GM12878 (cell line): ENCODE data around the gene ETV6. TPM values are rescaled to one million over a fixed set of nuclear protein-coding genes. Genes with fewer than 3 reads are reported as not detected.

Experiments used
- ATAC-seq: fragments of 200-7000 bp; cut with Tn5 transposase; 3 replicates; pipeline ENCODE4 v1.9.1; 2020; ENCODE audit warnings: mild to moderate bottlenecking, moderate library complexity
- BruUV-seq: library from RNA; stranded (reverse); fragments of 400-500 nt; replicated peaks from 2 replicates; lab custom pipeline; 2021; lab: Mats Ljungman, UMichigan
- CTCF ChIA-PET: fragments of 300-600 bp; sonication (Branson Sonifier 250); formaldehyde crosslinking; extraction: SDS; loops from one replicate; lab custom pipeline; 2021; ENCODE audit warnings: inconsistent platforms; lab: Yijun Ruan, JAX
- POLR2A ChIA-PET: fragments of 350-600 bp; formaldehyde crosslinking; extraction: SDS; loops from one replicate; lab custom pipeline; 2021; ENCODE audit warnings: inconsistent platforms; lab: Charles Lee
- RAD21 ChIA-PET: fragments of 300-600 bp; sonication (Branson Sonifier 250); formaldehyde crosslinking; loops from one replicate; lab custom pipeline; 2023; ENCODE audit warnings: antibody characterized with exemption; ENCODE audit not compliant: unreplicated experiment; lab: Charles Lee
- SMC1A ChIA-PET: fragments of 300-600 bp; sonication (Branson Sonifier 250); formaldehyde crosslinking; loops from one replicate; lab custom pipeline; 2023; ENCODE audit not compliant: unreplicated experiment, uncharacterized antibody; lab: Charles Lee
- DNase-seq: peaks from one replicate; pipeline ENCODE4 v3.0.0-alpha.2; 2011; ENCODE audit warnings: low read depth, low spot score
- FAIRE-seq: peaks from 3 replicates; lab custom pipeline; 2011; peaks lifted over from hg19 to GRCh38; lab: Jason Lieb, UNC
- H2AFZ ChIP-seq: 2 replicates; pipeline ENCODE4 v1.6.0; 2011; ENCODE audit warnings: low read depth, low read length, control low read depth; ENCODE audit not compliant: control insufficient read depth
- H3K27ac ChIP-seq: 2 replicates; pipeline ENCODE4 v1.5.1; 2011; ENCODE audit warnings: control low read depth; ENCODE audit not compliant: control insufficient read depth, insufficient read depth
- H3K27me3 ChIP-seq, 2 experiments: replicated peaks in 1 of 2; 2 replicates each; pipeline versions ENCODE4 v1.6.0 to v1.6.1; 2011; ENCODE audit warnings: low read length in 1 of 2; ENCODE audit not compliant: control insufficient read depth in 2 of 2, insufficient read depth in 2 of 2
- H3K36me3 ChIP-seq, 2 experiments: 2 replicates each; pipeline ENCODE4 v1.5.1; 2011; ENCODE audit warnings: low read length in 1 of 2; ENCODE audit not compliant: control insufficient read depth in 2 of 2, insufficient read depth in 2 of 2
- H3K4me1 ChIP-seq: 2 replicates; pipeline ENCODE4 v1.6.1; 2011; ENCODE audit warnings: mild to moderate bottlenecking, low read length, moderate library complexity, mixed read lengths; ENCODE audit not compliant: control insufficient read depth, insufficient read depth
- H3K4me2 ChIP-seq: 2 replicates; pipeline ENCODE4 v1.6.0; 2011; ENCODE audit warnings: control low read depth; ENCODE audit not compliant: control insufficient read depth, insufficient read depth
- H3K4me3 ChIP-seq: fragments of 200-600 bp; sonication (generic); 2 replicates; pipeline ENCODE4 v1.5.1; 2016
- H3K79me2 ChIP-seq: 2 replicates; pipeline ENCODE4 v1.6.0; 2011; ENCODE audit warnings: low read length; ENCODE audit not compliant: control insufficient read depth, insufficient read depth
- H3K9ac ChIP-seq: 2 replicates; pipeline ENCODE4 v1.8.0; 2011; ENCODE audit warnings: low read length, control low read depth, mixed read lengths; ENCODE audit not compliant: control insufficient read depth, insufficient read depth
- H3K9me3 ChIP-seq: replicated peaks from 3 replicates; pipeline ENCODE4 v1.5.1; 2011; ENCODE audit warnings: mild to moderate bottlenecking, low read length; ENCODE audit not compliant: control insufficient read depth, insufficient read depth
- H4K20me1 ChIP-seq: 2 replicates; pipeline ENCODE4 v1.6.0; 2011; ENCODE audit not compliant: control insufficient read depth, insufficient read depth
- ESRRA ChIP-seq: IDR thresholded peaks from 2 replicates; pipeline ENCODE4 v1.6.1; 2012; ENCODE audit warnings: mild to moderate bottlenecking, low read length, improper control_type of control experiment
- MTA3 ChIP-seq: IDR thresholded peaks from 2 replicates; pipeline ENCODE4 v1.6.1; 2012; ENCODE audit warnings: low read length, inconsistent platforms, borderline replicate concordance
- PAX5 ChIP-seq: IDR thresholded peaks from 2 replicates; pipeline ENCODE4 v1.6.1; 2011; ENCODE audit warnings: low read depth, low read length, borderline replicate concordance
- RFX5 ChIP-seq: IDR thresholded peaks from 2 replicates; pipeline ENCODE4 v1.6.1; 2011; ENCODE audit warnings: low read depth, low read length, improper control_type of control experiment
- SMAD5 ChIP-seq: IDR thresholded peaks from 2 replicates; pipeline ENCODE4 v1.6.1; 2016; ENCODE audit warnings: antibody characterized with exemption, low read depth
- SMC3 ChIP-seq: IDR thresholded peaks from 2 replicates; pipeline ENCODE4 v1.6.1; 2011; ENCODE audit warnings: low read length, improper control_type of control experiment, borderline replicate concordance
- SRF ChIP-seq, 2 experiments: IDR thresholded peaks; 2 replicates each; pipeline ENCODE4 v1.6.1; 2011; ENCODE audit warnings: low read depth in 2 of 2, low read length in 2 of 2, mild to moderate bottlenecking in 1 of 2, moderate library complexity in 1 of 2
- SUZ12 ChIP-seq: fragments of 200-600 bp; sonication (generic); IDR thresholded peaks from one replicate; pipeline ENCODE4 v1.6.1; 2018; ENCODE audit warnings: antibody characterized with exemption, mild to moderate bottlenecking; ENCODE audit not compliant: unreplicated experiment
- TARDBP ChIP-seq: IDR thresholded peaks from 2 replicates; pipeline ENCODE4 v1.6.1; 2016; ENCODE audit warnings: borderline replicate concordance
- ZZZ3 ChIP-seq: IDR thresholded peaks from 2 replicates; pipeline ENCODE4 v1.6.1; 2011; ENCODE audit warnings: low read depth; ENCODE audit not compliant: control insufficient read depth, insufficient read length
- WGBS: methylation state at CpG from one replicate; pipeline ENCODE4 v1.1.6; 2016; ENCODE audit warnings: low lambda C conversion rate; ENCODE audit not compliant: insufficient replicate concordance, insufficient coverage; ENCODE audit errors: missing lambda C conversion rate; 5-methylcytosine and 5-hydroxymethylcytosine counted together
- in situ Hi-C: fragments of 300-500 bp; cut with MboI; formaldehyde crosslinking; loops from 9 replicates; pipeline ENCODE4 v1.14.3; 2018; ENCODE audit warnings: mixed read lengths
- intact Hi-C: fragments of 100-400 bp; cut with micrococcal nuclease; formaldehyde crosslinking; loops from one replicate; pipeline ENCODE4 v1.14.2; 2022; ENCODE audit not compliant: unreplicated experiment
- polyA plus RNA-seq, 11 experiments: library from polyadenylated mRNA; depleted of rRNA in 4 of 11; unstranded in 6 of 11; stranded (reverse) in 5 of 11; fragments of >200 nt; fragmentation: Nextera tagmentation in 4 of 11; fragmentation: Illumina TruSeq in 1 of 11; extraction: Ambion mirVana in 4 of 11; extraction: Trizol in 1 of 11; gene quantifications; 1 replicate in 1 of 11; 2 replicates in 10 of 11; pipeline versions ENCODE4 v1.2.1 to v1.2.3, GENCODE V29; 2011 to 2016; ENCODE audit warnings: inconsistent platforms in 2 of 11, missing spikeins in 2 of 11, low read depth in 1 of 11
- total RNA-seq, 4 experiments: library from RNA; depleted of rRNA in 3 of 4; stranded (reverse); fragments of >200 nt in 3 of 4; fragmentation: Illumina TruSeq in 1 of 4; extraction: Trizol in 1 of 4; gene quantifications; 2 replicates each; pipeline versions ENCODE4 v1.2.1 to v1.2.3, GENCODE V29; 2013 to 2021
- TF ChIP-seq, protein P1 (sequence below): fragments of 450-650 bp; IDR thresholded peaks from 2 replicates; pipeline ENCODE4 v1.6.1; 2018; ENCODE audit warnings: borderline replicate concordance, mild to moderate bottlenecking; ENCODE audit not compliant: partially characterized antibody
- TF ChIP-seq, protein P2 (sequence below): IDR thresholded peaks from 2 replicates; pipeline ENCODE4 v1.6.1; 2012; ENCODE audit warnings: improper control_type of control experiment, low read depth, low read length; ENCODE audit not compliant: insufficient replicate concordance
- TF ChIP-seq, protein P3 (sequence below): IDR thresholded peaks from 2 replicates; pipeline ENCODE4 v1.6.1; 2012; ENCODE audit warnings: low read depth, low read length, improper control_type of control experiment
- TF ChIP-seq, protein P4 (sequence below): IDR thresholded peaks from 2 replicates; pipeline ENCODE4 v1.6.1; 2012; ENCODE audit warnings: low read depth, low read length, improper control_type of control experiment

The ETV6 gene
- total and polyA plus RNA-seq, 10 of the 15 experiments (the other 5 are each of a cell fraction or from before 2014, with no cell fraction given), result 6.6 to 74.8 (median 24.6) TPM

DNA sequence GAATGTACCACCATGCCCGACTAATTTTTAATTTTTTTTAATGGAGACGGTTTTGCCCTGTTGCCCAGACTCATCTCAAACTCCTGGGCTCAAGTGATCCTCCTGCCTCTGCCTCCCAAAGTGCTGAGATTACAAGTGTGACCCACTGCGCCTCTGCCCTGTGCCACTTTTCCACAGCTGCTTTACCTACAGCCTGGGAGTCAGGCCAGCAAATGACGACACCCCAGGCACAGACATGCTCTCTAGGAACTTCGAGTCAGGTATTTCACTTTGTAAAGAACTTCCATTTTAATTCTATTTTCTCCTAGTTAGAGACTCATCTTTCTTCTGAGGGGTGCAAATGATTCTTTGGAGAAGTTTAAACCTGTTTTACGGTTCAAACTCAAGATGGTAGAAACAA lies 89.0 kb downstream of the ETV6 start:
- CTCF ChIA-PET, result interaction anchor here (2.0 kb wide), 1 partner anchor 295 kb away, joined by 9 read pairs; no protein-coding TSS in a partner anchor
- peaks cover 96% of the 10 kb centered on the region for H3K79me2 ChIP-seq

More for the DNA sequence above, 89.0 kb downstream of the ETV6 start:
- FAIRE-seq, result no peak
- Histone ChIP-seq H3K27me3 (no peaks in the 10 kb centered on the region), H3K4me3 (no peak overlapping the region), H3K4me1 (peaks cover 63% of the 10 kb centered on the region), H3K4me2 (no peak overlapping the region), H3K9ac (no peak overlapping the region), H3K36me3 (peaks cover 1 to 22% of the 10 kb centered on the region in 2 experiments), H4K20me1 (no peaks in the 10 kb centered on the region), H2AFZ (no peak overlapping the region), H3K9me3 (no peaks in the 10 kb centered on the region; the same call in 2 of the 3 replicates), H3K27ac (0 out of 2 replicates have a peak overlapping the region, but pooled peaks have one; percentile 81)
- ATAC-seq, result no peak
- intact Hi-C loops, result no loop called here
- no peak for TF ChIP-seq MTA3
- no peak for TF ChIP-seq ZZZ3
- TF ChIP-seq, protein P1, sequence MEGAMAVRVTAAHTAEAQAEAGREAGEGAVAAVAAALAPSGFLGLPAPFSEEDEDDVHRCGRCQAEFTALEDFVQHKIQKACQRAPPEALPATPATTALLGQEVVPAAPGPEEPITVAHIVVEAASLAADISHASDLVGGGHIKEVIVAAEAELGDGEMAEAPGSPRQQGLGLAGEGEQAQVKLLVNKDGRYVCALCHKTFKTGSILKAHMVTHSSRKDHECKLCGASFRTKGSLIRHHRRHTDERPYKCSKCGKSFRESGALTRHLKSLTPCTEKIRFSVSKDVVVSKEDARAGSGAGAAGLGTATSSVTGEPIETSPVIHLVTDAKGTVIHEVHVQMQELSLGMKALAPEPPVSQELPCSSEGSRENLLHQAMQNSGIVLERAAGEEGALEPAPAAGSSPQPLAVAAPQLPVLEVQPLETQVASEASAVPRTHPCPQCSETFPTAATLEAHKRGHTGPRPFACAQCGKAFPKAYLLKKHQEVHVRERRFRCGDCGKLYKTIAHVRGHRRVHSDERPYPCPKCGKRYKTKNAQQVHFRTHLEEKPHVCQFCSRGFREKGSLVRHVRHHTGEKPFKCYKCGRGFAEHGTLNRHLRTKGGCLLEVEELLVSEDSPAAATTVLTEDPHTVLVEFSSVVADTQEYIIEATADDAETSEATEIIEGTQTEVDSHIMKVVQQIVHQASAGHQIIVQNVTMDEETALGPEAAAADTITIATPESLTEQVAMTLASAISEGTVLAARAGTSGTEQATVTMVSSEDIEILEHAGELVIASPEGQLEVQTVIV, result no peak
- no peak for TF ChIP-seq ESRRA
- TF ChIP-seq SUZ12, result no peak
- no peak for TF ChIP-seq TARDBP
- TF ChIP-seq, protein P2, sequence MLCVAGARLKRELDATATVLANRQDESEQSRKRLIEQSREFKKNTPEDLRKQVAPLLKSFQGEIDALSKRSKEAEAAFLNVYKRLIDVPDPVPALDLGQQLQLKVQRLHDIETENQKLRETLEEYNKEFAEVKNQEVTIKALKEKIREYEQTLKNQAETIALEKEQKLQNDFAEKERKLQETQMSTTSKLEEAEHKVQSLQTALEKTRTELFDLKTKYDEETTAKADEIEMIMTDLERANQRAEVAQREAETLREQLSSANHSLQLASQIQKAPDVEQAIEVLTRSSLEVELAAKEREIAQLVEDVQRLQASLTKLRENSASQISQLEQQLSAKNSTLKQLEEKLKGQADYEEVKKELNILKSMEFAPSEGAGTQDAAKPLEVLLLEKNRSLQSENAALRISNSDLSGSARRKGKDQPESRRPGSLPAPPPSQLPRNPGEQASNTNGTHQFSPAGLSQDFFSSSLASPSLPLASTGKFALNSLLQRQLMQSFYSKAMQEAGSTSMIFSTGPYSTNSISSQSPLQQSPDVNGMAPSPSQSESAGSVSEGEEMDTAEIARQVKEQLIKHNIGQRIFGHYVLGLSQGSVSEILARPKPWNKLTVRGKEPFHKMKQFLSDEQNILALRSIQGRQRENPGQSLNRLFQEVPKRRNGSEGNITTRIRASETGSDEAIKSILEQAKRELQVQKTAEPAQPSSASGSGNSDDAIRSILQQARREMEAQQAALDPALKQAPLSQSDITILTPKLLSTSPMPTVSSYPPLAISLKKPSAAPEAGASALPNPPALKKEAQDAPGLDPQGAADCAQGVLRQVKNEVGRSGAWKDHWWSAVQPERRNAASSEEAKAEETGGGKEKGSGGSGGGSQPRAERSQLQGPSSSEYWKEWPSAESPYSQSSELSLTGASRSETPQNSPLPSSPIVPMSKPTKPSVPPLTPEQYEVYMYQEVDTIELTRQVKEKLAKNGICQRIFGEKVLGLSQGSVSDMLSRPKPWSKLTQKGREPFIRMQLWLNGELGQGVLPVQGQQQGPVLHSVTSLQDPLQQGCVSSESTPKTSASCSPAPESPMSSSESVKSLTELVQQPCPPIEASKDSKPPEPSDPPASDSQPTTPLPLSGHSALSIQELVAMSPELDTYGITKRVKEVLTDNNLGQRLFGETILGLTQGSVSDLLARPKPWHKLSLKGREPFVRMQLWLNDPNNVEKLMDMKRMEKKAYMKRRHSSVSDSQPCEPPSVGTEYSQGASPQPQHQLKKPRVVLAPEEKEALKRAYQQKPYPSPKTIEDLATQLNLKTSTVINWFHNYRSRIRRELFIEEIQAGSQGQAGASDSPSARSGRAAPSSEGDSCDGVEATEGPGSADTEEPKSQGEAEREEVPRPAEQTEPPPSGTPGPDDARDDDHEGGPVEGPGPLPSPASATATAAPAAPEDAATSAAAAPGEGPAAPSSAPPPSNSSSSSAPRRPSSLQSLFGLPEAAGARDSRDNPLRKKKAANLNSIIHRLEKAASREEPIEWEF, result no peak
- TF ChIP-seq, protein P3, sequence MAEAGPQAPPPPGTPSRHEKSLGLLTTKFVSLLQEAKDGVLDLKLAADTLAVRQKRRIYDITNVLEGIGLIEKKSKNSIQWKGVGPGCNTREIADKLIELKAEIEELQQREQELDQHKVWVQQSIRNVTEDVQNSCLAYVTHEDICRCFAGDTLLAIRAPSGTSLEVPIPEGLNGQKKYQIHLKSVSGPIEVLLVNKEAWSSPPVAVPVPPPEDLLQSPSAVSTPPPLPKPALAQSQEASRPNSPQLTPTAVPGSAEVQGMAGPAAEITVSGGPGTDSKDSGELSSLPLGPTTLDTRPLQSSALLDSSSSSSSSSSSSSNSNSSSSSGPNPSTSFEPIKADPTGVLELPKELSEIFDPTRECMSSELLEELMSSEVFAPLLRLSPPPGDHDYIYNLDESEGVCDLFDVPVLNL, result no peak
- TF ChIP-seq SRF (IDR thresholded peaks at IDR 0.05; ENCODE audit: low read depth in 2 of 2, low read length in 2 of 2), result no peak
- no peak for TF ChIP-seq PAX5
- no peak for TF ChIP-seq RFX5
- no peak for TF ChIP-seq SMAD5
- TF ChIP-seq SMC3, result no peak
- TF ChIP-seq, protein P4, sequence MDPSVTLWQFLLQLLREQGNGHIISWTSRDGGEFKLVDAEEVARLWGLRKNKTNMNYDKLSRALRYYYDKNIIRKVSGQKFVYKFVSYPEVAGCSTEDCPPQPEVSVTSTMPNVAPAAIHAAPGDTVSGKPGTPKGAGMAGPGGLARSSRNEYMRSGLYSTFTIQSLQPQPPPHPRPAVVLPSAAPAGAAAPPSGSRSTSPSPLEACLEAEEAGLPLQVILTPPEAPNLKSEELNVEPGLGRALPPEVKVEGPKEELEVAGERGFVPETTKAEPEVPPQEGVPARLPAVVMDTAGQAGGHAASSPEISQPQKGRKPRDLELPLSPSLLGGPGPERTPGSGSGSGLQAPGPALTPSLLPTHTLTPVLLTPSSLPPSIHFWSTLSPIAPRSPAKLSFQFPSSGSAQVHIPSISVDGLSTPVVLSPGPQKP, result no peak
- no peak for DNase-seq
- POLR2A ChIA-PET, result interaction anchor here (1.1 to 2.8 kb wide), 2 partner anchors 24 to 83 kb away, joined by 3 to 8 read pairs; no protein-coding TSS in a partner anchor
- in situ Hi-C loops, result no loop called here
- WGBS, result 100% methylated on average over 6 of the region's 6 CpGs
- no TSS peak for BruUV-seq
- SMC1A ChIA-PET, result interaction anchor here (19.0 to 35.4 kb wide), 2 partner anchors 12 to 29 kb away, joined by 433 to 1116 read pairs; no protein-coding TSS in a partner anchor
- RAD21 ChIA-PET, result interaction anchor here (1.5 to 16.8 kb wide), 4 partner anchors 13 to 36 kb away, joined by 4 to 399 read pairs (median 9); no protein-coding TSS in a partner anchor
